Measurements from ENCODE around the gene CTAGE1. TPM values are rescaled to one million over a fixed set of nuclear protein-coding genes. Genes with fewer than 3 reads are reported as not detected.
A peak's percentile ranks its signal among the peaks of the same experiment; 100 is the strongest.

Gene CTAGE1
- total and polyA plus RNA-seq, 2 donors (not counting 3 experiments of a cell fraction or from before 2014, with no cell fraction given): not detected

DNA sequence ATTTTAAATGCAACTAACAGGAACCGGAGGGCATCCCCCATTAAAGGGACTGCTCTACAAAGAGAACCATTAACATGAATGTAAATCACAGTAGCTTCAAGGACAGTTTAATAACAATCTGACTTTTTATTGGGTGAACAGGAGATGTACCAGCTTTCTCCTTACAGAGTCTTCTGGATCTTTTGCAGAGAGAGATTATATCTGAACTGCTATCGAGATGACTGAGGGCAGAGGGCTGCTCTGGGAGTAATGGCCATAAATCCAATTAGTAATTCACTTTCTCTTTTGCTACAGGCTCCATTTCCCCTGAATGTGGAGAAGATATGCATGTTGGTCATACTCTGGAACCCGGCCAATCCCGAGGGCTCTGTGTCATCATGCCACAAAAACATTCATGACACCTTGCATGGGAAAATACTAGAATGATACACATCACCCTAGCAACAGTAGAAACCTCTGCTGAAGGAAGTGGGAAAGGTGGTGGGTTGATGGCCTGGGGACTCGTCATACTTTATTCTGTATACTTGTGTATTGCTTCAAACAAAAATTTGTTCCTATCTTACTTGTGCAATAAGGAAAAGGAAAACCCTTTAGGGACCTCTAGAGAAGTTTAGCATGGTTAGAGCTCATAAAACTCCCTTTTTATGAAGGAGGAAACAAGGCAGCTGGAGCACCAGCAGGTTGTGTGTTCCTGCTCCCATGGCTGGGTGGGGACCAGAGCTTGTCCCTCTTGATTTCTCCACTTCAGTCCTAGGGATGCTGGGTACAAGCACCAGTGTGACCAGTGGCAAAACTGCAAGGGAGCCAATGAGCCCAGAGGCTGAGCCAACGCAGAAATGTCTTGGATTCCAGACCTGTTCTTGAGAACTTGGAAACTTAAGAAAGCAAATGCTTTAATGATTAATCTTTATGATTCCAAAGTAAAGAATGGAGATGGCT, 26.0 kb downstream of the CTAGE1 start:
- POLR2A ChIA-PET: no interaction called here
- H3K4me3 ChIP-seq (replicated peaks in 1 of 3; ENCODE audit: insufficient read depth in 1 of 3, low read depth in 1 of 3, low read length in 3 of 3): no peak overlapping the region
- H3K4me2 ChIP-seq (ENCODE audit: insufficient read depth, low read length): peak overlapping the region; percentile 61

More for the DNA sequence above, 26.0 kb downstream of the CTAGE1 start:
- Histone ChIP-seq H3K9me1 (replicated peaks; ENCODE audit: control insufficient read depth, extremely low read depth, insufficient read depth, low read length) (no peaks in the 10 kb centered on the region), H3K79me2 (ENCODE audit: control insufficient read depth, insufficient read depth, low read length) (no peaks in the 10 kb centered on the region), H3K27ac (ENCODE audit: insufficient read depth, low read depth, low read length) (peak overlapping the region; percentile 80), H3K36me3 (ENCODE audit: control insufficient read depth in 2 of 2, extremely low read depth in 1 of 2, insufficient read depth in 2 of 2, low read length in 2 of 2) (no peaks in the 10 kb centered on the region), H3K9ac (replicated peaks; ENCODE audit: extremely low read depth, insufficient read depth, low read length) (peak overlapping the region; percentile 29), H4K20me1 (replicated peaks; ENCODE audit: control insufficient read depth, extremely low read depth, insufficient read depth, low read length) (no peaks in the 10 kb centered on the region), H3K4me1 (ENCODE audit: control insufficient read depth, extremely low read depth, insufficient read depth, low read length) (peaks cover 12% of the 10 kb centered on the region), H3K9me3 (replicated peaks; ENCODE audit: control insufficient read depth, insufficient read depth, low read length) (no peaks in the 10 kb centered on the region), H3K27me3 (ENCODE audit: control insufficient read depth in 2 of 2, insufficient read depth in 2 of 2, low read length in 2 of 2) (no peaks in the 10 kb centered on the region), H2AFZ (ENCODE audit: low read depth, low read length) (no peak overlapping the region)
- DNase-seq (ENCODE audit: low read depth, low spot score) (peak; percentile 95), FAIRE-seq (no peak)
- CTCF ChIA-PET: interaction anchor here (0.6 to 1.1 kb wide), 4 partner anchors 13 to 171 kb away, joined by 3 to 4 read pairs (median 3); no protein-coding TSS in a partner anchor
- intact Hi-C loops (cut with micrococcal nuclease): no loop called here
- BruUV-seq (replicated peaks): no TSS peak
- TF ChIP-seq EZH2 (IDR thresholded peaks at IDR 0.05; ENCODE audit: borderline replicate concordance, low read depth, low read length, severe bottlenecking): no peak
- peak; percentile 74 for TF ChIP-seq FOS (IDR thresholded peaks at IDR 0.05; ENCODE audit: borderline replicate concordance, insufficient read depth, low read length)
- TF ChIP-seq POLR2A (IDR thresholded peaks at IDR 0.05; ENCODE audit: low read depth, low read length): no peak
- peak; percentile 91 for TF ChIP-seq JUN (IDR thresholded peaks at IDR 0.05; ENCODE audit: borderline replicate concordance, insufficient read depth, insufficient read length, low read depth)
- no peak for TF ChIP-seq POLR2AphosphoS5 (IDR thresholded peaks at IDR 0.05; ENCODE audit: insufficient read depth, low read depth, low read length)
- no peak for TF ChIP-seq MYC (IDR thresholded peaks at IDR 0.05; ENCODE audit: low read depth, low read length)
- peak; percentile 80 for TF ChIP-seq GATA2 (IDR thresholded peaks at IDR 0.05; ENCODE audit: insufficient read depth, insufficient read length, low read depth, low read length)
- TF ChIP-seq, protein P1, sequence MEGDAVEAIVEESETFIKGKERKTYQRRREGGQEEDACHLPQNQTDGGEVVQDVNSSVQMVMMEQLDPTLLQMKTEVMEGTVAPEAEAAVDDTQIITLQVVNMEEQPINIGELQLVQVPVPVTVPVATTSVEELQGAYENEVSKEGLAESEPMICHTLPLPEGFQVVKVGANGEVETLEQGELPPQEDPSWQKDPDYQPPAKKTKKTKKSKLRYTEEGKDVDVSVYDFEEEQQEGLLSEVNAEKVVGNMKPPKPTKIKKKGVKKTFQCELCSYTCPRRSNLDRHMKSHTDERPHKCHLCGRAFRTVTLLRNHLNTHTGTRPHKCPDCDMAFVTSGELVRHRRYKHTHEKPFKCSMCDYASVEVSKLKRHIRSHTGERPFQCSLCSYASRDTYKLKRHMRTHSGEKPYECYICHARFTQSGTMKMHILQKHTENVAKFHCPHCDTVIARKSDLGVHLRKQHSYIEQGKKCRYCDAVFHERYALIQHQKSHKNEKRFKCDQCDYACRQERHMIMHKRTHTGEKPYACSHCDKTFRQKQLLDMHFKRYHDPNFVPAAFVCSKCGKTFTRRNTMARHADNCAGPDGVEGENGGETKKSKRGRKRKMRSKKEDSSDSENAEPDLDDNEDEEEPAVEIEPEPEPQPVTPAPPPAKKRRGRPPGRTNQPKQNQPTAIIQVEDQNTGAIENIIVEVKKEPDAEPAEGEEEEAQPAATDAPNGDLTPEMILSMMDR (IDR thresholded peaks at IDR 0.05; ENCODE audit: extremely low read depth in 1 of 2, insufficient read depth in 1 of 2, low read depth in 1 of 2, low read length in 2 of 2): no peak
- no peak for TF ChIP-seq MAX (IDR thresholded peaks at IDR 0.05; ENCODE audit: insufficient read depth, insufficient read length)
- dilution Hi-C loops (cut with MboI; ENCODE audit: extremely low pct_ligation_motif_present, low sequenced_read_pairs): no loop called here

All from endothelial cell of umbilical vein (primary cell).